ENCODE measurements around the gene CXCL17.

DNA sequence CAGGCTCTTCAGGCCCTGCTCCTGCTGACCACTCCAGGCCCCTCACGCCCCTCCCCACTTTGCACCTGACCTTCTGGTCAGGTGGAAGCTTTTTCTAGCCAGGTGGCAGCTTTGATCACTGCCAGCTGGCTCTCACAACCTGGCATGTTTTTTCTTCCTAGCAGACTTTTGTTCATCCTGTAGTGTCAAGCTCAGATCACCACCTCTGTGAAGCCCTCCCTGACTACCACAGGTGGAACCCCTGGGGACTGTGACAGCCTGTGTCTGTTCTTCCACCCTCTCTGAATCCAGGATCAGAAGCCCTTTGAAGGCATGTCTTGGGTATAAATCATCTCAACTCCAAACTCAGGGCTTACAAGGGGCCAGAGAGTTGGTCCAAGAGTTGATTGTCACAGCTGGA lies 42.3 kb downstream of the CXCL17 start:
- TF ChIP-seq, protein P1, sequence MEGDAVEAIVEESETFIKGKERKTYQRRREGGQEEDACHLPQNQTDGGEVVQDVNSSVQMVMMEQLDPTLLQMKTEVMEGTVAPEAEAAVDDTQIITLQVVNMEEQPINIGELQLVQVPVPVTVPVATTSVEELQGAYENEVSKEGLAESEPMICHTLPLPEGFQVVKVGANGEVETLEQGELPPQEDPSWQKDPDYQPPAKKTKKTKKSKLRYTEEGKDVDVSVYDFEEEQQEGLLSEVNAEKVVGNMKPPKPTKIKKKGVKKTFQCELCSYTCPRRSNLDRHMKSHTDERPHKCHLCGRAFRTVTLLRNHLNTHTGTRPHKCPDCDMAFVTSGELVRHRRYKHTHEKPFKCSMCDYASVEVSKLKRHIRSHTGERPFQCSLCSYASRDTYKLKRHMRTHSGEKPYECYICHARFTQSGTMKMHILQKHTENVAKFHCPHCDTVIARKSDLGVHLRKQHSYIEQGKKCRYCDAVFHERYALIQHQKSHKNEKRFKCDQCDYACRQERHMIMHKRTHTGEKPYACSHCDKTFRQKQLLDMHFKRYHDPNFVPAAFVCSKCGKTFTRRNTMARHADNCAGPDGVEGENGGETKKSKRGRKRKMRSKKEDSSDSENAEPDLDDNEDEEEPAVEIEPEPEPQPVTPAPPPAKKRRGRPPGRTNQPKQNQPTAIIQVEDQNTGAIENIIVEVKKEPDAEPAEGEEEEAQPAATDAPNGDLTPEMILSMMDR (IDR thresholded peaks at IDR 0.05; ENCODE audit: poor library complexity) = no peak
- TF ChIP-seq EZH2 (IDR thresholded peaks at IDR 0.05; ENCODE audit: borderline replicate concordance) = no peak
- no peak for TF ChIP-seq EZH2phosphoT487 (IDR thresholded peaks at IDR 0.05; ENCODE audit: low read depth, severe bottlenecking, unreplicated experiment)
